ENCODE measurements around the gene MAP3K14. TPM values are rescaled to one million over a fixed set of nuclear protein-coding genes. Genes with fewer than 3 reads are reported as not detected.
"Not testable (repeated sequence)": the region's sequence is repeated elsewhere in the genome, so short reads cannot be mapped to it uniquely, and the experiment has no call there.

MAP3K14 gene
- total RNA-seq, 1 experiment from 2014 or later: 10.0 TPM

GRCh38 chr17:45306094-45306493, 10.7 kb downstream of the MAP3K14 start:
- no peaks in the 10 kb centered on the region for H3K36me3 ChIP-seq (ENCODE audit: control insufficient read depth, insufficient read depth, low read length)
- no peak overlapping the region for H3K4me3 ChIP-seq (ENCODE audit: low read depth, low read length)
- no peak for DNase-seq
- no TSS peak for BruUV-seq (replicated peaks)
- no peaks in the 10 kb centered on the region for H3K27me3 ChIP-seq (replicated peaks; ENCODE audit: control insufficient read depth, insufficient read depth, low read length)
- H3K9me3 ChIP-seq: no peaks in the 10 kb centered on the region
- ChIA-PET CTCF (interaction anchor here (0.7 kb wide), 1 partner anchor 14 kb away, joined by 3 read pairs; no protein-coding TSS in a partner anchor), POLR2A (no interaction called here)
- Mint-ChIP-seq H3K36me3 (ENCODE audit: insufficient read depth, unreplicated experiment) (peaks cover 13% of the 10 kb centered on the region), H3K4me1 (ENCODE audit: low read depth, unreplicated experiment) (no peaks in the 10 kb centered on the region), H3K27me3 (ENCODE audit: insufficient read depth, unreplicated experiment) (no peaks in the 10 kb centered on the region), H3K4me3 (ENCODE audit: unreplicated experiment) (no peak overlapping the region), H3K9me3 (ENCODE audit: unreplicated experiment) (no peaks in the 10 kb centered on the region), H3K27ac (ENCODE audit: unreplicated experiment) (no peak overlapping the region)
- peaks cover 14% of the 10 kb centered on the region for H3K4me1 ChIP-seq
- TF ChIP-seq, protein P1, sequence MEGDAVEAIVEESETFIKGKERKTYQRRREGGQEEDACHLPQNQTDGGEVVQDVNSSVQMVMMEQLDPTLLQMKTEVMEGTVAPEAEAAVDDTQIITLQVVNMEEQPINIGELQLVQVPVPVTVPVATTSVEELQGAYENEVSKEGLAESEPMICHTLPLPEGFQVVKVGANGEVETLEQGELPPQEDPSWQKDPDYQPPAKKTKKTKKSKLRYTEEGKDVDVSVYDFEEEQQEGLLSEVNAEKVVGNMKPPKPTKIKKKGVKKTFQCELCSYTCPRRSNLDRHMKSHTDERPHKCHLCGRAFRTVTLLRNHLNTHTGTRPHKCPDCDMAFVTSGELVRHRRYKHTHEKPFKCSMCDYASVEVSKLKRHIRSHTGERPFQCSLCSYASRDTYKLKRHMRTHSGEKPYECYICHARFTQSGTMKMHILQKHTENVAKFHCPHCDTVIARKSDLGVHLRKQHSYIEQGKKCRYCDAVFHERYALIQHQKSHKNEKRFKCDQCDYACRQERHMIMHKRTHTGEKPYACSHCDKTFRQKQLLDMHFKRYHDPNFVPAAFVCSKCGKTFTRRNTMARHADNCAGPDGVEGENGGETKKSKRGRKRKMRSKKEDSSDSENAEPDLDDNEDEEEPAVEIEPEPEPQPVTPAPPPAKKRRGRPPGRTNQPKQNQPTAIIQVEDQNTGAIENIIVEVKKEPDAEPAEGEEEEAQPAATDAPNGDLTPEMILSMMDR (IDR thresholded peaks at IDR 0.05; ENCODE audit: insufficient read depth in 1 of 2, low read depth in 1 of 2, low read length in 1 of 2, severe bottlenecking in 1 of 2, unreplicated experiment in 1 of 2): no peak
- intact Hi-C loops (cut with micrococcal nuclease; ENCODE audit: unreplicated experiment): loop anchor here (1.0 kb wide), 1 partner anchor 79 kb away; no protein-coding TSS in a partner anchor

DNA sequence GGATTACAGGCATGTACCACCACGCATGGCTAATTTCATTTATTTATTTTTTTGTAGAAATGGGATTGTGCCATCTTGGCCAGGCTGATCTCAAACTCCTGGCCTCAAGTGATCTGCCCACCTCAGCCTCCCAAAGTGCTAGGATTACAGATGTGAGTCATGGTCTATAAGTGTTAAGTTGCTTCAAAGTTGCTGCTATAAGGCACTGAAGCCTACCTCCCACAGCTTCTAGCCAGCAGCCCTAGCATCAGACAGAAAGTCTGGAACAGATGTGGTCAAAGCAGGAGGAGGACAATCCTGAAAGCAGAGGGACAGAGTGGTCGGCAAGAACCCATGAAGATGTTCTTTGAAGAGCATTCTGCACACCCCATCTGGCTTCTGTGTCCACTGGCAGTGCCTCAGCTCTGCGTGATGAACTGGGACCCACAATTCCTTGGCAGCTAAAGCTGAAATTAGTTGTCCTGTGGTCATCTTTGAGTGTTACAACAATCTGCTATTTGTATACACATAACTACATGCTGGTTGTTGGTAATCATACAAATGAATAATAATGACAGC, 11.2 kb downstream of the MAP3K14 start:
- Mint-ChIP-seq H3K4me3 (ENCODE audit: unreplicated experiment) (no peak overlapping the region), H3K9me3 (ENCODE audit: unreplicated experiment) (no peaks in the 10 kb centered on the region), H3K4me1 (ENCODE audit: low read depth, unreplicated experiment) (no peaks in the 10 kb centered on the region), H3K27ac (ENCODE audit: unreplicated experiment) (no peak overlapping the region), H3K27me3 (ENCODE audit: insufficient read depth, unreplicated experiment) (no peaks in the 10 kb centered on the region), H3K36me3 (ENCODE audit: insufficient read depth, unreplicated experiment) (peaks cover 13% of the 10 kb centered on the region)
- Histone ChIP-seq H3K4me1 (peaks cover 9% of the 10 kb centered on the region), H3K4me3 (ENCODE audit: low read depth, low read length) (no peak overlapping the region), H3K9me3 (no peaks in the 10 kb centered on the region), H3K36me3 (ENCODE audit: control insufficient read depth, insufficient read depth, low read length) (no peaks in the 10 kb centered on the region), H3K27me3 (replicated peaks; ENCODE audit: control insufficient read depth, insufficient read depth, low read length) (no peaks in the 10 kb centered on the region)
- POLR2A ChIA-PET: no interaction called here
- TF ChIP-seq, protein P1 (IDR thresholded peaks at IDR 0.05; ENCODE audit: insufficient read depth in 1 of 2, low read depth in 1 of 2, low read length in 1 of 2, severe bottlenecking in 1 of 2, unreplicated experiment in 1 of 2): no peak
- DNase-seq: no peak
- CTCF ChIA-PET: no interaction called here
- no TSS peak for BruUV-seq (replicated peaks)
- intact Hi-C loops (cut with micrococcal nuclease; ENCODE audit: unreplicated experiment): loop anchor here (1.0 kb wide), 1 partner anchor 80 kb away; no protein-coding TSS in a partner anchor

DNA sequence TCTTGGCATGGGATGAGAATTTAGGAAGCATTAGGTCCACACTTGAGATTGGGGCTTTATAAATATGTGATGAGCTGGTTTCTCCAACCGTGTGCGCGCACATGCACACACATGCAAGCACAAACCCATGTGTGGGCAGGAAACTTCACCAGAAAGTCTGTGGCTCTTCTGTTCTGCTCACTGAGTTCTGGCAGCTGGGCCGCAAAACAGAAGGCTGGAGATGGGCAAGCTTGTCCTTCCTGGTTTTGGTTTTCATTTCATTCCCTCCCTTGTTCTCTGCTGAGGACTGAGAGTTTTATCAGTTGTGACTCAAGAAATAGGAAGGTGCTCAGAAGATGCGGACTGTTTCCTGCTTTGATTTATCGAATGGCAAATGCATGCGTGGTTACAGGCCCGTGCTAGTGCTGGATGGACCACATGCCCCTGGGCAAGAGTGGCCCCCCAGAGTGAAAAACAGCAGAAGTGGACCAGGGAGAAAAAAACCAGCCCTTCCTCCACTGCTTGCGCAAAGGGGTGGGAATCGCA, 14.1 kb downstream of the MAP3K14 start:
- POLR2A ChIA-PET: no interaction called here
- no peaks in the 10 kb centered on the region for H3K4me1 Mint-ChIP-seq (ENCODE audit: low read depth, unreplicated experiment)
- H3K27ac Mint-ChIP-seq (ENCODE audit: unreplicated experiment): no peak overlapping the region
- H3K27me3 Mint-ChIP-seq (ENCODE audit: insufficient read depth, unreplicated experiment): no peaks in the 10 kb centered on the region
- H3K9me3 Mint-ChIP-seq (ENCODE audit: unreplicated experiment): no peaks in the 10 kb centered on the region
- CTCF ChIA-PET: interaction anchor here (0.5 to 0.6 kb wide), 3 partner anchors 22 to 84 kb away, joined by 3 to 5 read pairs (median 3); no protein-coding TSS in a partner anchor
- H3K36me3 Mint-ChIP-seq (ENCODE audit: insufficient read depth, unreplicated experiment): peaks cover 6% of the 10 kb centered on the region
- H3K4me3 Mint-ChIP-seq (ENCODE audit: unreplicated experiment): no peak overlapping the region
- no TSS peak for BruUV-seq (replicated peaks)
- intact Hi-C loops (cut with micrococcal nuclease; ENCODE audit: unreplicated experiment): no loop called here
- H3K4me1 ChIP-seq: peaks cover 5% of the 10 kb centered on the region; the same call in 1 of the 2 replicates
- H3K27me3 ChIP-seq (replicated peaks; ENCODE audit: control insufficient read depth, insufficient read depth, low read length): no peaks in the 10 kb centered on the region
- DNase-seq: no peak
- H3K36me3 ChIP-seq (ENCODE audit: control insufficient read depth, insufficient read depth, low read length): no peaks in the 10 kb centered on the region
- TF ChIP-seq, protein P1 (IDR thresholded peaks at IDR 0.05; ENCODE audit: insufficient read depth in 1 of 2, low read depth in 1 of 2, low read length in 1 of 2, severe bottlenecking in 1 of 2, unreplicated experiment in 1 of 2): no peak
- H3K9me3 ChIP-seq: no peaks in the 10 kb centered on the region
- H3K4me3 ChIP-seq (ENCODE audit: low read depth, low read length): no peak overlapping the region

- H3K9me3 ChIP-seq; POLR2A ChIA-PET; H3K9me3 Mint-ChIP-seq (ENCODE audit: unreplicated experiment); H3K27me3 Mint-ChIP-seq (ENCODE audit: insufficient read depth, unreplicated experiment); H3K4me1 Mint-ChIP-seq (ENCODE audit: low read depth, unreplicated experiment); H3K4me3 Mint-ChIP-seq (ENCODE audit: unreplicated experiment); H3K36me3 ChIP-seq (ENCODE audit: control insufficient read depth, insufficient read depth, low read length); H3K4me3 ChIP-seq (ENCODE audit: low read depth, low read length); H3K27me3 ChIP-seq (replicated peaks; ENCODE audit: control insufficient read depth, insufficient read depth, low read length); H3K27ac Mint-ChIP-seq (ENCODE audit: unreplicated experiment); H3K4me1 ChIP-seq; BruUV-seq (replicated peaks); DNase-seq; intact Hi-C loops (cut with micrococcal nuclease; ENCODE audit: unreplicated experiment); H3K36me3 Mint-ChIP-seq (ENCODE audit: insufficient read depth, unreplicated experiment): not testable (repeated sequence)
- CTCF ChIA-PET: interaction anchor here (0.5 to 0.7 kb wide), 2 partner anchors 53 to 73 kb away, joined by 3 to 7 read pairs; no protein-coding TSS in a partner anchor
Observed at GRCh38 chr17:45302220-45302619, 14.6 kb downstream of the MAP3K14 start.

All from Caco-2 (cell line).